ENCODE results near the gene PLN. TPM values are rescaled to one million over a fixed set of nuclear protein-coding genes. Genes with fewer than 3 reads are reported as not detected.

Gene PLN
- total and polyA plus RNA-seq, 2 experiments from 2014 or later, result 187 to 603 TPM

GRCh38 chr6:118546880-118547218 lies 1.2 kb upstream of the PLN start:
- Histone ChIP-seq H3K4me3 (peak overlapping the region; percentile 61), H3K27ac (peak overlapping the region; percentile 83), H3K4me1 (ENCODE audit: low read depth) (peaks cover 15% of the 10 kb centered on the region), H3K36me3 (no peaks in the 10 kb centered on the region), H3K27me3 (no peaks in the 10 kb centered on the region), H3K9me3 (ENCODE audit: low read depth) (no peaks in the 10 kb centered on the region)
- DNase-seq (ENCODE audit: low read depth in 1 of 2, low spot score in 1 of 2), result no peak
- TF ChIP-seq CTCF (IDR thresholded peaks at IDR 0.05; ENCODE audit: low read depth, low read length), result no peak

DNA sequence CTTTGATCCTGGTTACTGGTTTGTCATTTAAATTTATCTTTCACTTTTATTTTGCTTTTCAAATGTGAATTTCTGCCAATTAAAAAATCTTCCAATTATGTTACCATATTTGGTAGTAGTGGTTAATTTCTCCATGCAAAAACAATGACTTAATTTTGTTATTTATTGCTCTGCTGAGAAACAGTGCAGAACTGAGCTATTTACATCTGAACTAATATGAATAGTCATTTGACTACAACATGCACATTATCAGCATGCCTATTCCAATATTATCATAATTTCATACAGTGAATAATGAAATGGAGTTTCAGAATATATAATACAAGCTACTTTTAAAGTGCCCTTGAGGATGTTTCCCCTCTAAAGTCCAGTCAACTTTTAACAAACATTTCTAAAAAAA lies 517 bp downstream of the PLN start:
- peaks cover 5% of the 10 kb centered on the region for H3K36me3 ChIP-seq
- peaks cover 25% of the 10 kb centered on the region for H3K4me1 ChIP-seq (ENCODE audit: low read depth)
- no peak for DNase-seq (ENCODE audit: low read depth in 1 of 2, low spot score in 1 of 2)
- H3K9me3 ChIP-seq (ENCODE audit: low read depth), result no peaks in the 10 kb centered on the region
- H3K27ac ChIP-seq, result peak overlapping the region; percentile 83
- H3K27me3 ChIP-seq, result no peaks in the 10 kb centered on the region
- peak overlapping the region; percentile 61 for H3K4me3 ChIP-seq
- no peak for TF ChIP-seq CTCF (IDR thresholded peaks at IDR 0.05; ENCODE audit: low read depth, low read length)

- TF ChIP-seq CTCF (IDR thresholded peaks at IDR 0.05; ENCODE audit: low read depth, low read length), result peak; percentile 58
- Histone ChIP-seq H3K36me3 (peaks cover 18% of the 10 kb centered on the region), H3K9me3 (ENCODE audit: low read depth) (no peaks in the 10 kb centered on the region), H3K27me3 (no peaks in the 10 kb centered on the region), H3K4me1 (ENCODE audit: low read depth) (peaks cover 38% of the 10 kb centered on the region), H3K27ac (peak overlapping the region; percentile 42), H3K4me3 (peak overlapping the region; percentile 61)
- DNase-seq (ENCODE audit: low read depth in 1 of 2, low spot score in 1 of 2), result peak; percentile 64 to 81
Measured at GRCh38 chr6:118551063-118552053, 3.3 kb downstream of the PLN start.

- Histone ChIP-seq H3K4me1 (ENCODE audit: low read depth) (peaks cover 48% of the 10 kb centered on the region), H3K27me3 (no peaks in the 10 kb centered on the region), H3K9me3 (ENCODE audit: low read depth) (no peaks in the 10 kb centered on the region), H3K4me3 (peak overlapping the region; percentile 61), H3K36me3 (peaks cover 24% of the 10 kb centered on the region), H3K27ac (peak overlapping the region; percentile 74)
- TF ChIP-seq CTCF (IDR thresholded peaks at IDR 0.05; ENCODE audit: low read depth, low read length), result no peak
- no peak for DNase-seq (ENCODE audit: low read depth in 1 of 2, low spot score in 1 of 2)
Measured at GRCh38 chr6:118553132-118553531, 5.0 kb downstream of the PLN start.

GRCh38 chr6:118554698-118555097 lies 6.6 kb downstream of the PLN start:
- no peak for DNase-seq (ENCODE audit: low read depth in 1 of 2, low spot score in 1 of 2)
- no peaks in the 10 kb centered on the region for H3K27me3 ChIP-seq
- no peak overlapping the region for H3K4me3 ChIP-seq
- peaks cover 50% of the 10 kb centered on the region for H3K4me1 ChIP-seq (ENCODE audit: low read depth)
- H3K27ac ChIP-seq, result peak overlapping the region; percentile 74
- peaks cover 35% of the 10 kb centered on the region for H3K36me3 ChIP-seq
- no peak for TF ChIP-seq CTCF (IDR thresholded peaks at IDR 0.05; ENCODE audit: low read depth, low read length)
- H3K9me3 ChIP-seq (ENCODE audit: low read depth), result no peaks in the 10 kb centered on the region

Measured in cardiac muscle cell (in vitro differentiated cells and primary cell).